Measurements from ENCODE around the gene C10orf90. TPM values are rescaled to one million over a fixed set of nuclear protein-coding genes. Genes with fewer than 3 reads are reported as not detected.

The C10orf90 gene
- total RNA-seq, 2 experiments from 2014 or later: not detected

- Mint-ChIP-seq H3K9me3 (peaks cover 2% of the 10 kb centered on the region), H3K4me1 (ENCODE audit: low read depth) (no peaks in the 10 kb centered on the region), H3K27ac (no peak overlapping the region), H3K4me3 (no peak overlapping the region), H3K27me3 (peaks cover 20% of the 10 kb centered on the region), H3K36me3 (ENCODE audit: low read depth) (no peaks in the 10 kb centered on the region)
- Histone ChIP-seq H3K27me3 (ENCODE audit: control insufficient read depth in 1 of 2, insufficient read depth in 2 of 2, low read length in 2 of 2) (peaks cover 6 to 7% of the 10 kb centered on the region in 2 experiments), H3K36me3 (ENCODE audit: insufficient read depth, low read length) (no peaks in the 10 kb centered on the region), H3K27ac (ENCODE audit: low read depth in 1 of 2, low read length in 2 of 2) (no peak overlapping the region), H3K4me1 (ENCODE audit: insufficient read depth, low read length) (peaks cover 11% of the 10 kb centered on the region), H3K4me3 (ENCODE audit: low read length) (no peak overlapping the region), H3K9me3 (ENCODE audit: control insufficient read depth in 1 of 2, insufficient read depth in 1 of 2, low read length in 2 of 2) (peaks cover 0 to 26% of the 10 kb centered on the region in 2 experiments)
- ATAC-seq (ENCODE audit: poor library complexity) (no peak), DNase-seq (no peak)
- TF ChIP-seq, protein P1, sequence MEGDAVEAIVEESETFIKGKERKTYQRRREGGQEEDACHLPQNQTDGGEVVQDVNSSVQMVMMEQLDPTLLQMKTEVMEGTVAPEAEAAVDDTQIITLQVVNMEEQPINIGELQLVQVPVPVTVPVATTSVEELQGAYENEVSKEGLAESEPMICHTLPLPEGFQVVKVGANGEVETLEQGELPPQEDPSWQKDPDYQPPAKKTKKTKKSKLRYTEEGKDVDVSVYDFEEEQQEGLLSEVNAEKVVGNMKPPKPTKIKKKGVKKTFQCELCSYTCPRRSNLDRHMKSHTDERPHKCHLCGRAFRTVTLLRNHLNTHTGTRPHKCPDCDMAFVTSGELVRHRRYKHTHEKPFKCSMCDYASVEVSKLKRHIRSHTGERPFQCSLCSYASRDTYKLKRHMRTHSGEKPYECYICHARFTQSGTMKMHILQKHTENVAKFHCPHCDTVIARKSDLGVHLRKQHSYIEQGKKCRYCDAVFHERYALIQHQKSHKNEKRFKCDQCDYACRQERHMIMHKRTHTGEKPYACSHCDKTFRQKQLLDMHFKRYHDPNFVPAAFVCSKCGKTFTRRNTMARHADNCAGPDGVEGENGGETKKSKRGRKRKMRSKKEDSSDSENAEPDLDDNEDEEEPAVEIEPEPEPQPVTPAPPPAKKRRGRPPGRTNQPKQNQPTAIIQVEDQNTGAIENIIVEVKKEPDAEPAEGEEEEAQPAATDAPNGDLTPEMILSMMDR (IDR thresholded peaks at IDR 0.05): no peak
- POLR2A ChIA-PET: interaction anchor here (0.7 kb wide), 1 partner anchor 76 kb away, joined by 3 read pairs; no protein-coding TSS in a partner anchor
- CTCF ChIA-PET: no interaction called here
- intact Hi-C loops (cut with DNase I, micrococcal nuclease): no loop called here
Observed at GRCh38 chr10:126392469-126392868, 278.0 kb downstream of the C10orf90 start.

DNA sequence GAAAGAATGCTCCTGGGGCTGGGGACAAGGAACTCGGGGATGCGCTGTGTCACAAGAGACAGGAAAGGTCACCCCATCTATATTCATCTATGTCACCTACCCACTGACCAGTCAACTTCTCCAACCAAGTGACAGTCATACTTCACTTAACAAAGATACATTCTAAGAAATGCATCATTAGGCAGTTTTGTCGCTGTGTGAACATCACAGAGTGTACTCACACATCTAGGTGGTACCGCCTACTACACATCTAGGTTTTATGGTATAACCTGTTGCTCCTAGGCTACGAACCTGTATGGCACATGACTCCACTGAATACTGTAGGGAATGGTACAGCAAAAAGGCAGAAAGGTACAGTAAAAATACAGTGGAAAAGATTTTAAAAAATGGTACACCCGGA lies 278.4 kb downstream of the C10orf90 start:
- ATAC-seq (ENCODE audit: poor library complexity): no peak
- H3K27me3 ChIP-seq (ENCODE audit: control insufficient read depth in 1 of 2, insufficient read depth in 2 of 2, low read length in 2 of 2): peaks cover 10 to 11% of the 10 kb centered on the region in 2 experiments
- Mint-ChIP-seq H3K27me3 (peaks cover 24% of the 10 kb centered on the region), H3K27ac (no peak overlapping the region), H3K36me3 (ENCODE audit: low read depth) (peaks cover 2% of the 10 kb centered on the region), H3K4me3 (no peak overlapping the region), H3K4me1 (ENCODE audit: low read depth) (no peaks in the 10 kb centered on the region), H3K9me3 (peaks cover 2% of the 10 kb centered on the region)
- H3K4me1 ChIP-seq (ENCODE audit: insufficient read depth, low read length): peaks cover 11% of the 10 kb centered on the region
- ChIA-PET CTCF (no interaction called here), POLR2A (no interaction called here)
- TF ChIP-seq, protein P1 (IDR thresholded peaks at IDR 0.05): no peak
- H3K27ac ChIP-seq (ENCODE audit: low read depth in 1 of 2, low read length in 2 of 2): no peak overlapping the region
- peaks cover 0 to 29% of the 10 kb centered on the region in 2 experiments for H3K9me3 ChIP-seq (ENCODE audit: control insufficient read depth in 1 of 2, insufficient read depth in 1 of 2, low read length in 2 of 2)
- H3K4me3 ChIP-seq (ENCODE audit: low read length): no peak overlapping the region
- H3K36me3 ChIP-seq (ENCODE audit: insufficient read depth, low read length): no peaks in the 10 kb centered on the region
- DNase-seq: no peak
- intact Hi-C loops (cut with DNase I, micrococcal nuclease): no loop called here

DNA sequence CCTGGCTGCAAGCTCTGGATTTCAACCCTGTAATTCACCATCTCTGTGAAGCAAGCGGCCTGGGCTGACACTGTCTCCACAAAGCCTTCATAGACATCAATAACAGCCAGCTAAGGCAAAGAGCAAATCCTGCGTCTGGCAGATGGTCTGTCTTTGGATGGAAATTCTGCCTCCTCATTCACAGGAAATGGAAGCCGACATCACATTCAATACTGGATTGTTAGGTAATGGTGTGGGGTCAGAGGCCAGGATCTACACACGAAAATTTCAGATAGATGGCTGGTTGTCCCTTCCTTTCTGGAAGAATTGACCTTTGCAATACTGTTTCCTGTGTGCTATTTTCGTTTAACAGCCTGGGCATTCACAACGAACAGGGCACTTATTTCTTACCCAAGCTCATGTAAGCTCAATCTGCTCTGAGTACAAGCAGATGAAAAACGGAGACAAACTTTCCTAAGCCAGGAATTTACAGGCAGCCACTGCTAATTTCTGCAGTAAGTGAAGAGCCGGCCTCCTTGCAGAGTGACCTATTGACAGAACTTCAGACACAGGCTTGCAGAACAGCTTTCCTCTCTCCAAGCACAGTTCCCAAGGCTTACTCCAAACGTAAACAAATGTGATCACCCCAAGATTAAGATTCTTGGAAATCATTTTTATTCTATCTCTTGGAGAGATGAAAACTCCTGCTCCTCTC lies 279.2 kb downstream of the C10orf90 start:
- Mint-ChIP-seq H3K4me1 (ENCODE audit: low read depth) (no peaks in the 10 kb centered on the region), H3K4me3 (no peak overlapping the region), H3K36me3 (ENCODE audit: low read depth) (peaks cover 4% of the 10 kb centered on the region), H3K27ac (no peak overlapping the region), H3K27me3 (peaks cover 31% of the 10 kb centered on the region), H3K9me3 (peaks cover 2% of the 10 kb centered on the region)
- Histone ChIP-seq H3K9me3 (ENCODE audit: control insufficient read depth in 1 of 2, insufficient read depth in 1 of 2, low read length in 2 of 2) (peaks cover 0 to 29% of the 10 kb centered on the region in 2 experiments), H3K27me3 (ENCODE audit: control insufficient read depth in 1 of 2, insufficient read depth in 2 of 2, low read length in 2 of 2) (peaks cover 12 to 18% of the 10 kb centered on the region in 2 experiments), H3K27ac (ENCODE audit: low read depth in 1 of 2, low read length in 2 of 2) (no peak overlapping the region), H3K4me3 (ENCODE audit: low read length) (no peak overlapping the region), H3K4me1 (ENCODE audit: insufficient read depth, low read length) (peaks cover 11% of the 10 kb centered on the region), H3K36me3 (ENCODE audit: insufficient read depth, low read length) (no peaks in the 10 kb centered on the region)
- ChIA-PET CTCF (no interaction called here), POLR2A (no interaction called here)
- intact Hi-C loops (cut with DNase I, micrococcal nuclease): no loop called here
- TF ChIP-seq, protein P1 (IDR thresholded peaks at IDR 0.05): no peak
- DNase-seq (no peak), ATAC-seq (ENCODE audit: poor library complexity) (no peak)
